LNCaP clone FGC (cell line): ENCODE measurements around the gene TBX1.

ENCODE experiments used
- DNase-seq: peaks from one replicate; pipeline ENCODE4 v3.0.0-alpha.2; 2011; ENCODE audit warnings: low read depth
- H3K4me3 ChIP-seq: 2 replicates; pipeline ENCODE4 v1.5.1; 2011; ENCODE audit warnings: mild to moderate bottlenecking, low read depth, low read length, control low read depth
- CTCF ChIP-seq: IDR thresholded peaks from 2 replicates; pipeline ENCODE4 v1.5.1; 2012; ENCODE audit warnings: mild to moderate bottlenecking; ENCODE audit not compliant: control insufficient read depth, insufficient read depth; ENCODE audit errors: extremely low read depth

Gene TBX1

GRCh38 chr22:19716041-19716828 lies 44.3 kb upstream of the TBX1 start:
- no peak for DNase-seq
- H3K4me3 ChIP-seq, result no peak overlapping the region
- no peak for TF ChIP-seq CTCF

- no peak overlapping the region for H3K4me3 ChIP-seq
- DNase-seq, result no peak
- TF ChIP-seq CTCF, result no peak
These were observed 43.8 kb upstream of the TBX1 start for GRCh38 chr22:19716829-19717105.

- TF ChIP-seq CTCF, result no peak
- no peak overlapping the region for H3K4me3 ChIP-seq
- DNase-seq, result no peak
These were observed 43.4 kb upstream of the TBX1 start for GRCh38 chr22:19717181-19717580.

- no peak for DNase-seq
- H3K4me3 ChIP-seq, result peak overlapping the region; percentile 51
- peak; percentile 79 for TF ChIP-seq CTCF
These were observed 42.7 kb upstream of the TBX1 start for GRCh38 chr22:19717691-19718455.

- DNase-seq, result no peak
- no peak for TF ChIP-seq CTCF
- H3K4me3 ChIP-seq, result peak overlapping the region; percentile 51
These were observed 42.0 kb upstream of the TBX1 start for GRCh38 chr22:19718456-19719049.

GRCh38 chr22:19719050-19719482 lies 41.5 kb upstream of the TBX1 start:
- no peak for TF ChIP-seq CTCF
- H3K4me3 ChIP-seq, result no peak overlapping the region
- no peak for DNase-seq
